Mesendoderm (in vitro differentiated cells): ENCODE measurements around the gene NR2F1-AS1.
A peak's percentile ranks its signal among the peaks of the same experiment; 100 is the strongest.

Experiments
- DNase-seq: peaks from one replicate; pipeline ENCODE4 v3.0.0; 2013
- H2AK5ac ChIP-seq: 2 replicates; pipeline ENCODE4 v1.6.1; 2013; ENCODE audit warnings: low read length, inconsistent platforms
- H2BK120ac ChIP-seq: 2 replicates; pipeline ENCODE4 v1.6.1; 2013; ENCODE audit warnings: low read depth, mild to moderate bottlenecking, low read length, moderate library complexity, mixed read lengths
- H2BK15ac ChIP-seq: replicated peaks from 2 replicates; pipeline ENCODE4 v1.6.1; 2013; ENCODE audit warnings: low read depth, mild to moderate bottlenecking, moderate library complexity
- H2BK5ac ChIP-seq: 2 replicates; pipeline ENCODE4 v1.6.1; 2013; ENCODE audit warnings: low read length, inconsistent platforms
- H3K18ac ChIP-seq: 2 replicates; pipeline ENCODE4 v1.6.1; 2013; ENCODE audit warnings: mild to moderate bottlenecking, low read length, mixed read lengths
- H3K23ac ChIP-seq: one replicate; pipeline ENCODE4 v1.6.1; 2013; ENCODE audit warnings: low read length
- H3K27ac ChIP-seq: 2 replicates; pipeline ENCODE4 v1.5.1; 2013; ENCODE audit warnings: low read depth, mild to moderate bottlenecking, inconsistent platforms, low read length, moderate library complexity
- H3K27me3 ChIP-seq: 2 replicates; pipeline ENCODE4 v1.6.1; 2013; ENCODE audit warnings: low read length, control low read depth, mild to moderate bottlenecking, inconsistent platforms; ENCODE audit not compliant: insufficient read depth, poor library complexity
- H3K36me3 ChIP-seq: 2 replicates; pipeline ENCODE4 v1.6.1; 2013; ENCODE audit warnings: low read length, inconsistent platforms; ENCODE audit not compliant: control insufficient read depth, insufficient read depth
- H3K4ac ChIP-seq: one replicate; pipeline ENCODE4 v1.6.1; 2013; ENCODE audit warnings: low read depth, mild to moderate bottlenecking, low read length, moderate library complexity
- H3K4me1 ChIP-seq: 2 replicates; pipeline ENCODE4 v1.6.1; 2013; ENCODE audit warnings: low read depth, low read length, inconsistent platforms; ENCODE audit not compliant: control insufficient read depth
- H3K4me2 ChIP-seq: 2 replicates; pipeline ENCODE4 v1.6.1; 2013; ENCODE audit warnings: low read length
- H3K4me3 ChIP-seq: 2 replicates; pipeline ENCODE4 v1.5.1; 2013; ENCODE audit warnings: mild to moderate bottlenecking, low read length
- H3K56ac ChIP-seq: one replicate; pipeline ENCODE4 v1.6.1; 2013; ENCODE audit warnings: low read length
- H3K79me1 ChIP-seq: 2 replicates; pipeline ENCODE4 v1.6.1; 2013; ENCODE audit warnings: low read length, inconsistent platforms
- H3K79me2 ChIP-seq: 2 replicates; pipeline ENCODE4 v1.6.1; 2013; ENCODE audit warnings: mild to moderate bottlenecking, low read length; ENCODE audit not compliant: control insufficient read depth, insufficient read depth
- H3K9ac ChIP-seq: 2 replicates; pipeline ENCODE4 v1.6.1; 2013; ENCODE audit warnings: low read length, inconsistent platforms
- H4K5ac ChIP-seq: one replicate; pipeline ENCODE4 v1.6.1; 2013; ENCODE audit warnings: low read length
- H4K8ac ChIP-seq: one replicate; pipeline ENCODE4 v1.6.1; 2013; ENCODE audit warnings: low read depth, mild to moderate bottlenecking, control low read depth, low read length, moderate library complexity
- WGBS: extraction: QIAGEN DNeasy Blood & Tissue Kit; methylation state at CpG from one replicate; pipeline ENCODE4 v1.1.7; 2013; ENCODE audit warnings: low lambda C conversion rate, missing lambda C conversion rate; ENCODE audit not compliant: insufficient coverage; ENCODE audit errors: extremely low coverage; 5-methylcytosine and 5-hydroxymethylcytosine counted together

Gene NR2F1-AS1

GRCh38 chr5:93584596-93585040, 3.6 kb upstream of the NR2F1-AS1 start:
- Histone ChIP-seq H3K27ac (no peak overlapping the region), H3K56ac (no peak overlapping the region), H3K4me2 (peak overlapping the region; percentile 35), H3K79me1 (no peaks in the 10 kb centered on the region), H3K18ac (peak overlapping the region; percentile 52), H2BK15ac (no peak overlapping the region), H4K8ac (no peak overlapping the region), H3K4me3 (no peak overlapping the region), H3K36me3 (no peaks in the 10 kb centered on the region), H4K5ac (no peak overlapping the region), H3K27me3 (peaks cover 39% of the 10 kb centered on the region), H3K9ac (no peak overlapping the region), H3K4ac (no peak overlapping the region), H2AK5ac (no peak overlapping the region), H2BK120ac (no peak overlapping the region), H3K23ac (no peak overlapping the region), H3K4me1 (no peaks in the 10 kb centered on the region), H3K79me2 (no peaks in the 10 kb centered on the region), H2BK5ac (no peak overlapping the region)
- WGBS: no CpG with 5 or more reads among the region's 48 CpGs
- DNase-seq: no peak

GRCh38 chr5:93583768-93584595, 3.0 kb upstream of the NR2F1-AS1 start:
- no CpG with 5 or more reads among the region's 110 CpGs for WGBS
- H3K4me2 ChIP-seq: peak overlapping the region; percentile 52

GRCh38 chr5:93583439-93583767, 2.4 kb upstream of the NR2F1-AS1 start:
- Histone ChIP-seq H3K56ac (no peak overlapping the region), H3K23ac (no peak overlapping the region), H3K4ac (no peak overlapping the region), H4K8ac (no peak overlapping the region), H3K79me1 (no peaks in the 10 kb centered on the region), H2AK5ac (no peak overlapping the region), H2BK15ac (no peak overlapping the region), H3K4me1 (no peaks in the 10 kb centered on the region), H3K18ac (no peak overlapping the region), H3K4me3 (no peak overlapping the region), H2BK5ac (no peak overlapping the region), H2BK120ac (no peak overlapping the region), H3K36me3 (no peaks in the 10 kb centered on the region), H3K27ac (no peak overlapping the region), H3K9ac (no peak overlapping the region), H4K5ac (no peak overlapping the region), H3K79me2 (no peaks in the 10 kb centered on the region), H3K27me3 (peaks cover 38% of the 10 kb centered on the region), H3K4me2 (no peak overlapping the region)
- DNase-seq: no peak
- whole genome bisulfite sequencing: no CpG with 5 or more reads among the region's 4 CpGs

More at GRCh38 chr5:93583768-93584595, 3.0 kb upstream of the NR2F1-AS1 start:
- H2AK5ac ChIP-seq: no peak overlapping the region
- H4K8ac ChIP-seq: no peak overlapping the region
- H2BK5ac ChIP-seq: no peak overlapping the region
- H3K23ac ChIP-seq: no peak overlapping the region
- H2BK120ac ChIP-seq: no peak overlapping the region
- H3K9ac ChIP-seq: no peak overlapping the region
- no peak overlapping the region for H3K4me3 ChIP-seq
- H3K79me2 ChIP-seq: no peaks in the 10 kb centered on the region
- H3K56ac ChIP-seq: no peak overlapping the region
- H3K18ac ChIP-seq: peak overlapping the region; percentile 52
- no peak overlapping the region for H2BK15ac ChIP-seq
- no peaks in the 10 kb centered on the region for H3K79me1 ChIP-seq
- H3K36me3 ChIP-seq: no peaks in the 10 kb centered on the region
- H3K27ac ChIP-seq: no peak overlapping the region
- H3K27me3 ChIP-seq: peaks cover 38% of the 10 kb centered on the region
- H3K4ac ChIP-seq: no peak overlapping the region
- no peak overlapping the region for H4K5ac ChIP-seq
- peak; percentile 79 for DNase-seq
- H3K4me1 ChIP-seq: no peaks in the 10 kb centered on the region

- Histone ChIP-seq H2BK120ac (no peak within 1 kb of the TSS), H3K27me3 (peaks cover 38% of the 10 kb centered on the region), H3K4me2 (peak within 1 kb of the TSS; percentile 52), H2AK5ac (no peak within 1 kb of the TSS), H3K23ac (no peak within 1 kb of the TSS), H3K9ac (no peak within 1 kb of the TSS), H3K18ac (no peak within 1 kb of the TSS), H3K27ac (no peak within 1 kb of the TSS), H3K79me2 (no peaks in the 10 kb centered on the region), H3K56ac (no peak within 1 kb of the TSS), H4K8ac (no peak within 1 kb of the TSS), H3K79me1 (no peaks in the 10 kb centered on the region), H2BK15ac (no peak within 1 kb of the TSS), H3K36me3 (no peaks in the 10 kb centered on the region), H3K4ac (no peak within 1 kb of the TSS), H4K5ac (no peak within 1 kb of the TSS), H3K4me1 (no peaks in the 10 kb centered on the region), H3K4me3 (no peak within 1 kb of the TSS), H2BK5ac (no peak within 1 kb of the TSS)
- peak; percentile 95 for DNase-seq
- no CpG with 5 or more reads among the region's 21 CpGs for WGBS
Measured at GRCh38 chr5:93582677-93583438, 1.8 kb upstream of the NR2F1-AS1 start, which contains the start of gene NR2F1. NR2F1 (plus strand) TSS chr5:93583222; CDS start chr5:93585024, 1,802 bp downstream.

GRCh38 chr5:93582167-93582462, 1.1 kb upstream of the NR2F1-AS1 start:
- Histone ChIP-seq H3K56ac (no peak overlapping the region), H2BK120ac (no peak overlapping the region), H3K79me2 (no peaks in the 10 kb centered on the region), H2AK5ac (no peak overlapping the region), H3K79me1 (no peaks in the 10 kb centered on the region), H3K4me1 (no peaks in the 10 kb centered on the region), H3K36me3 (no peaks in the 10 kb centered on the region), H3K4ac (no peak overlapping the region), H2BK5ac (no peak overlapping the region), H3K27ac (no peak overlapping the region), H3K23ac (no peak overlapping the region), H3K18ac (no peak overlapping the region), H3K4me2 (no peak overlapping the region), H2BK15ac (no peak overlapping the region), H3K27me3 (peaks cover 38% of the 10 kb centered on the region), H3K4me3 (no peak overlapping the region), H4K8ac (no peak overlapping the region), H4K5ac (no peak overlapping the region), H3K9ac (no peak overlapping the region)
- DNase-seq: no peak
- no CpG with 5 or more reads among the region's 2 CpGs for WGBS
